ENCODE measurements around the gene PRKCB.

DNA sequence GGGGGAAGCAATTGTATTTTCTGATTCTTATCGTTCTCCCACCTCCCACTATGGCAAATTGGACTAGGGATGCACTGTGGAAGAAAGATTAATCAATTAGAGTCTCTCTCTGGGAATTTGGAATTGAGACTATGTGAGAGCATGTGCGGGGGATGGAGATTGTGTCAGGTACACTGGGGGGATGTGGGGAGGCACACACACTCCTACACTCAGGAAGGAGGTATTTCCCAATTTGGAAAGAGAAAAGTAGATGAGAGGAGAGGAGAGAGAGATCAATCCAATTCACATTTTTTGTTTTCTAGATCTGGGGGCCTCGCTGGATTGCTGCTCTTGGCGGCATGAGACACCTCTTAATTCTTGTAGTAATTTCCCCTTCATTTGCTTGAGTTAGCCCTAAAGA lies 14.3 kb upstream of the PRKCB start:
- TF ChIP-seq EGR1 (IDR thresholded peaks at IDR 0.05; ENCODE audit: low read depth in 2 of 2): no peak
- TF ChIP-seq, protein P1, sequence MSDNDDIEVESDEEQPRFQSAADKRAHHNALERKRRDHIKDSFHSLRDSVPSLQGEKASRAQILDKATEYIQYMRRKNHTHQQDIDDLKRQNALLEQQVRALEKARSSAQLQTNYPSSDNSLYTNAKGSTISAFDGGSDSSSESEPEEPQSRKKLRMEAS (IDR thresholded peaks at IDR 0.05): no peak
- no peak for TF ChIP-seq RXRA (IDR thresholded peaks at IDR 0.05)
- TF ChIP-seq, protein P2, sequence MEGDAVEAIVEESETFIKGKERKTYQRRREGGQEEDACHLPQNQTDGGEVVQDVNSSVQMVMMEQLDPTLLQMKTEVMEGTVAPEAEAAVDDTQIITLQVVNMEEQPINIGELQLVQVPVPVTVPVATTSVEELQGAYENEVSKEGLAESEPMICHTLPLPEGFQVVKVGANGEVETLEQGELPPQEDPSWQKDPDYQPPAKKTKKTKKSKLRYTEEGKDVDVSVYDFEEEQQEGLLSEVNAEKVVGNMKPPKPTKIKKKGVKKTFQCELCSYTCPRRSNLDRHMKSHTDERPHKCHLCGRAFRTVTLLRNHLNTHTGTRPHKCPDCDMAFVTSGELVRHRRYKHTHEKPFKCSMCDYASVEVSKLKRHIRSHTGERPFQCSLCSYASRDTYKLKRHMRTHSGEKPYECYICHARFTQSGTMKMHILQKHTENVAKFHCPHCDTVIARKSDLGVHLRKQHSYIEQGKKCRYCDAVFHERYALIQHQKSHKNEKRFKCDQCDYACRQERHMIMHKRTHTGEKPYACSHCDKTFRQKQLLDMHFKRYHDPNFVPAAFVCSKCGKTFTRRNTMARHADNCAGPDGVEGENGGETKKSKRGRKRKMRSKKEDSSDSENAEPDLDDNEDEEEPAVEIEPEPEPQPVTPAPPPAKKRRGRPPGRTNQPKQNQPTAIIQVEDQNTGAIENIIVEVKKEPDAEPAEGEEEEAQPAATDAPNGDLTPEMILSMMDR (IDR thresholded peaks at IDR 0.05; ENCODE audit: low read depth, low read length, missing input control): no peak
- TF ChIP-seq JUND (IDR thresholded peaks at IDR 0.05): no peak
- no peak for TF ChIP-seq TAF1 (conservative IDR thresholded peaks at IDR 0.05)
